Mesenchymal stem cell (in vitro differentiated cells and primary cell): ENCODE measurements around the gene HOXD11.

Experiments used
- DNase-seq: peaks from one replicate; pipeline ENCODE4 v3.0.0-alpha.2; 2013
- H2AFZ ChIP-seq: one replicate; pipeline ENCODE4 v1.6.1; 2013; ENCODE audit warnings: low read depth, mild to moderate bottlenecking, control low read depth, inconsistent platforms, low read length, moderate library complexity
- H2AK5ac ChIP-seq: 2 replicates; pipeline ENCODE4 v1.6.1; 2013; ENCODE audit warnings: low read length, moderate library complexity, mild to moderate bottlenecking, inconsistent platforms; ENCODE audit not compliant: severe bottlenecking
- H2BK120ac ChIP-seq: one replicate; pipeline ENCODE4 v1.6.1; 2013; ENCODE audit warnings: low read depth, mild to moderate bottlenecking, inconsistent platforms, low read length, moderate library complexity
- H2BK12ac ChIP-seq, 2 experiments: one replicate each; pipeline ENCODE4 v1.6.1; 2013; ENCODE audit warnings: inconsistent platforms in 2 of 2, low read length in 2 of 2, mild to moderate bottlenecking in 2 of 2, moderate library complexity in 2 of 2, control low read depth in 1 of 2
- H2BK15ac ChIP-seq: one replicate; pipeline ENCODE4 v1.6.1; 2013; ENCODE audit warnings: mild to moderate bottlenecking, low read depth, inconsistent platforms; ENCODE audit not compliant: poor library complexity, severe bottlenecking
- H2BK5ac ChIP-seq: 2 replicates; pipeline ENCODE4 v1.6.1; 2013; ENCODE audit warnings: low read depth, mild to moderate bottlenecking, low read length, control low read depth, inconsistent platforms; ENCODE audit not compliant: poor library complexity, severe bottlenecking
- H3K14ac ChIP-seq, 2 experiments: one replicate each; pipeline ENCODE4 v1.6.1; 2013; ENCODE audit warnings: inconsistent platforms in 2 of 2, low read length in 2 of 2, control low read depth in 1 of 2, mild to moderate bottlenecking in 1 of 2, moderate library complexity in 1 of 2
- H3K18ac ChIP-seq, 2 experiments: one replicate each; pipeline ENCODE4 v1.6.1; 2013; ENCODE audit warnings: inconsistent platforms in 2 of 2, low read length in 2 of 2, control low read depth in 1 of 2, low read depth in 1 of 2, mild to moderate bottlenecking in 1 of 2
- H3K23ac ChIP-seq, 2 experiments: one replicate each; pipeline ENCODE4 v1.6.1; 2013; ENCODE audit warnings: inconsistent platforms in 2 of 2, low read length in 2 of 2, mild to moderate bottlenecking in 2 of 2, moderate library complexity in 2 of 2, control low read depth in 1 of 2
- H3K27ac ChIP-seq: 2 replicates; pipeline ENCODE4 v1.5.1; 2013; ENCODE audit warnings: mild to moderate bottlenecking, moderate library complexity, low read length, control low read depth, inconsistent platforms; ENCODE audit not compliant: poor library complexity, severe bottlenecking
- H3K27me3 ChIP-seq, 2 experiments: 2 replicates each; pipeline versions ENCODE4 v1.6.1 to v1.7.0; 2013; ENCODE audit warnings: low read length in 2 of 2, mild to moderate bottlenecking in 2 of 2, moderate library complexity in 2 of 2, control low read depth in 1 of 2, inconsistent platforms in 1 of 2; ENCODE audit not compliant: control insufficient read depth in 1 of 2, insufficient read depth in 1 of 2
- H3K36me3 ChIP-seq, 2 experiments: 2 replicates each; pipeline versions ENCODE4 v1.6.1 to v1.7.0; 2013; ENCODE audit warnings: low read length in 2 of 2, control low read depth in 1 of 2, inconsistent platforms in 1 of 2, low read depth in 1 of 2, mild to moderate bottlenecking in 1 of 2; ENCODE audit not compliant: insufficient read depth in 2 of 2, control insufficient read depth in 1 of 2
- H3K4ac ChIP-seq, 2 experiments: one replicate each; pipeline ENCODE4 v1.6.1; 2013; ENCODE audit warnings: inconsistent platforms in 2 of 2, low read length in 2 of 2, mild to moderate bottlenecking in 2 of 2, moderate library complexity in 2 of 2, control low read depth in 1 of 2, low read depth in 1 of 2
- H3K4me1 ChIP-seq: 2 replicates; pipeline ENCODE4 v1.6.1; 2013; ENCODE audit warnings: low read depth, low read length, control low read depth; ENCODE audit not compliant: control insufficient read depth, insufficient read depth
- H3K4me2 ChIP-seq: 2 replicates; pipeline ENCODE4 v1.6.1; 2013; ENCODE audit warnings: low read length, mild to moderate bottlenecking, inconsistent platforms; ENCODE audit not compliant: poor library complexity, severe bottlenecking
- H3K4me3 ChIP-seq, 2 experiments: 2 replicates each; pipeline versions ENCODE4 v1.5.1 to v1.7.0; 2013; ENCODE audit warnings: low read length in 2 of 2, mild to moderate bottlenecking in 2 of 2, control low read depth in 1 of 2, low read depth in 1 of 2; ENCODE audit not compliant: insufficient read depth in 1 of 2
- H3K79me1 ChIP-seq: replicated peaks from 2 replicates; pipeline ENCODE4 v1.6.1; 2013; ENCODE audit warnings: mild to moderate bottlenecking, control low read depth, low read length, inconsistent platforms; ENCODE audit not compliant: poor library complexity, severe bottlenecking
- H3K9ac ChIP-seq: 2 replicates; pipeline ENCODE4 v1.7.0; 2013; ENCODE audit warnings: mild to moderate bottlenecking, low read length, moderate library complexity
- H3K9me3 ChIP-seq: 2 replicates; pipeline ENCODE4 v1.7.0; 2013; ENCODE audit warnings: mild to moderate bottlenecking, low read length; ENCODE audit not compliant: control insufficient read depth
- H4K8ac ChIP-seq: one replicate; pipeline ENCODE4 v1.6.1; 2013; ENCODE audit warnings: inconsistent platforms, mild to moderate bottlenecking, low read length, moderate library complexity
- H4K91ac ChIP-seq: one replicate; pipeline ENCODE4 v1.6.1; 2013; ENCODE audit warnings: mild to moderate bottlenecking, low read length, inconsistent platforms
- WGBS: methylation state at CpG from one replicate; pipeline ENCODE4 v1.1.7; 2013; ENCODE audit warnings: mixed read lengths; 5-methylcytosine and 5-hydroxymethylcytosine counted together

The HOXD11 gene

GRCh38 chr2:176128172-176128981 lies 21.3 kb downstream of the HOXD11 start:
- no peak for DNase-seq

GRCh38 chr2:176128982-176129796 lies 22.1 kb downstream of the HOXD11 start, which contains the start of gene HOXD8:
HOXD8 (plus strand) TSS chr2:176129705; CDS start chr2:176130367, 662 bp downstream.
- Histone ChIP-seq H2AK5ac (no peak within 1 kb of the TSS), H3K27ac (peak within 1 kb of the TSS; percentile 49), H3K4ac (no peak within 1 kb of the TSS), H3K4me1 (peaks cover 20% of the 10 kb centered on the region), H3K14ac (no peak within 1 kb of the TSS), H3K23ac (no peak within 1 kb of the TSS), H3K79me1 (peaks cover 2% of the 10 kb centered on the region), H4K91ac (no peak within 1 kb of the TSS), H3K4me3 (peak within 1 kb of the TSS; percentile 67 to 84), H2AFZ (no peak within 1 kb of the TSS), H3K4me2 (peak within 1 kb of the TSS; percentile 91), H3K9ac (peak within 1 kb of the TSS; percentile 96), H3K27me3 (peaks cover 3 to 76% of the 10 kb centered on the region in 2 experiments), H3K36me3 (no peaks in the 10 kb centered on the region), H3K18ac (no peak within 1 kb of the TSS), H2BK15ac (peak within 1 kb of the TSS; percentile 7), H2BK5ac (peak within 1 kb of the TSS; percentile 19), H4K8ac (no peak within 1 kb of the TSS), H2BK12ac (no peak within 1 kb of the TSS), H3K9me3 (no peaks in the 10 kb centered on the region), H2BK120ac (no peak within 1 kb of the TSS)
- WGBS, result 3% methylated on average over 57 of the region's 64 CpGs
- peak; percentile 57 for DNase-seq

More at GRCh38 chr2:176128172-176128981, 21.3 kb downstream of the HOXD11 start:
- H3K4ac ChIP-seq, result no peak overlapping the region
- H3K23ac ChIP-seq, result peak overlapping the region in 1 of 2 experiments; percentile 6
- no peak overlapping the region for H2BK12ac ChIP-seq
- H3K4me3 ChIP-seq, result peak overlapping the region; percentile 32 to 84
- H3K36me3 ChIP-seq, result no peaks in the 10 kb centered on the region
- no peak overlapping the region for H2BK120ac ChIP-seq
- no peak overlapping the region for H2AFZ ChIP-seq
- WGBS, result 11% methylated on average over 49 of the region's 49 CpGs
- no peak overlapping the region for H4K8ac ChIP-seq
- no peak overlapping the region for H2BK5ac ChIP-seq
- H3K14ac ChIP-seq, result no peak overlapping the region
- no peak overlapping the region for H3K18ac ChIP-seq
- H3K4me1 ChIP-seq, result peaks cover 21% of the 10 kb centered on the region
- no peak overlapping the region for H2AK5ac ChIP-seq
- peaks cover under 1% of the 10 kb centered on the region for H3K79me1 ChIP-seq
- peaks cover 7 to 76% of the 10 kb centered on the region in 2 experiments for H3K27me3 ChIP-seq
- peak overlapping the region; percentile 66 for H3K4me2 ChIP-seq
- no peak overlapping the region for H3K27ac ChIP-seq
- no peak overlapping the region for H4K91ac ChIP-seq
- no peak overlapping the region for H2BK15ac ChIP-seq
- peak overlapping the region; percentile 90 for H3K9ac ChIP-seq
- H3K9me3 ChIP-seq, result no peaks in the 10 kb centered on the region

GRCh38 chr2:176129813-176130146 lies 22.7 kb downstream of the HOXD11 start:
- Histone ChIP-seq H3K36me3 (no peaks in the 10 kb centered on the region), H2AFZ (no peak overlapping the region), H2BK5ac (no peak overlapping the region), H4K8ac (no peak overlapping the region), H2BK12ac (no peak overlapping the region), H3K27me3 (peaks cover 0 to 73% of the 10 kb centered on the region in 2 experiments), H2BK15ac (peak overlapping the region; percentile 7), H2AK5ac (no peak overlapping the region), H3K79me1 (peaks cover 2% of the 10 kb centered on the region), H3K18ac (no peak overlapping the region), H3K9me3 (no peaks in the 10 kb centered on the region), H3K9ac (peak overlapping the region; percentile 96), H2BK120ac (no peak overlapping the region), H3K4ac (no peak overlapping the region), H3K4me2 (peak overlapping the region; percentile 91), H3K27ac (no peak overlapping the region), H3K4me3 (peak overlapping the region; percentile 67 to 82), H3K4me1 (peaks cover 20% of the 10 kb centered on the region), H4K91ac (no peak overlapping the region), H3K14ac (no peak overlapping the region), H3K23ac (no peak overlapping the region)
- 2% methylated on average over 20 of the region's 43 CpGs for WGBS
- DNase-seq, result no peak
